WTC11 (cell line): ENCODE data around the gene DLX1.

Experiments used
- CTCF ChIP-seq: fragments of 200-600 bp; IDR thresholded peaks from 2 replicates; pipeline ENCODE4 v1.8.0; 2022; ENCODE audit warnings: antibody characterized with exemption
- MAX ChIP-seq: sonication (generic); formaldehyde crosslinking; IDR thresholded peaks from 2 replicates; pipeline ENCODE4 v1.8.0; 2022; ENCODE audit warnings: mild to moderate bottlenecking, missing genetic modification reagents
- TEAD4 ChIP-seq: sonication (generic); formaldehyde crosslinking; IDR thresholded peaks from 2 replicates; pipeline ENCODE4 v1.8.0; 2022; ENCODE audit warnings: mild to moderate bottlenecking, missing genetic modification reagents
- ZNF138 ChIP-seq: sonication (generic); formaldehyde crosslinking; conservative IDR thresholded peaks from 2 replicates; pipeline ENCODE4 v1.8.1; 2022; ENCODE audit warnings: mild to moderate bottlenecking, moderate library complexity, missing genetic modification reagents
- ZNF263 ChIP-seq: sonication (generic); formaldehyde crosslinking; IDR thresholded peaks from 2 replicates; pipeline ENCODE4 v1.8.1; 2022; ENCODE audit warnings: low read depth, mild to moderate bottlenecking, moderate library complexity, missing genetic modification reagents
- TF ChIP-seq, protein P1 (sequence below): sonication (generic); formaldehyde crosslinking; IDR thresholded peaks from 2 replicates; pipeline ENCODE4 v1.8.1; 2022; ENCODE audit warnings: low read depth, mild to moderate bottlenecking, moderate library complexity, missing genetic modification reagents, borderline replicate concordance

GRCh38 chr2:172083628-172084394 is 1.5 kb upstream of the DLX1 start:
- TF ChIP-seq MAX (no peak), CTCF (no peak), ZNF263 (CRISPR knock-in tag) (no peak), TEAD4 (CRISPR knock-in tag) (no peak), ZNF138 (CRISPR knock-in tag) (no peak)
- TF ChIP-seq, protein P1, sequence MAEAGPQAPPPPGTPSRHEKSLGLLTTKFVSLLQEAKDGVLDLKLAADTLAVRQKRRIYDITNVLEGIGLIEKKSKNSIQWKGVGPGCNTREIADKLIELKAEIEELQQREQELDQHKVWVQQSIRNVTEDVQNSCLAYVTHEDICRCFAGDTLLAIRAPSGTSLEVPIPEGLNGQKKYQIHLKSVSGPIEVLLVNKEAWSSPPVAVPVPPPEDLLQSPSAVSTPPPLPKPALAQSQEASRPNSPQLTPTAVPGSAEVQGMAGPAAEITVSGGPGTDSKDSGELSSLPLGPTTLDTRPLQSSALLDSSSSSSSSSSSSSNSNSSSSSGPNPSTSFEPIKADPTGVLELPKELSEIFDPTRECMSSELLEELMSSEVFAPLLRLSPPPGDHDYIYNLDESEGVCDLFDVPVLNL (CRISPR knock-in tag): no peak
